OCI-LY7 (cell line): Measurements from ENCODE around the gene SLC19A1.

Experiments used
- EZH2phosphoT487 ChIP-seq: fragments of 200-600 bp; sonication (generic); IDR thresholded peaks from 2 replicates; pipeline ENCODE4 v1.6.1; 2018; ENCODE audit warnings: low read depth, borderline replicate concordance, mild to moderate bottlenecking, mixed run types, antibody characterized with exemption, low read length, moderate library complexity, mixed read lengths
- TF ChIP-seq, protein P1 (sequence below): fragments of 200-600 bp; sonication (generic); conservative IDR thresholded peaks from 2 replicates; pipeline ENCODE4 v1.5.1; 2014; ENCODE audit warnings: mild to moderate bottlenecking, antibody characterized with exemption, low read length, moderate library complexity, mixed read lengths

GRCh38 chr21:45537111-45537745 is 5.0 kb downstream of the SLC19A1 start:
- TF ChIP-seq, protein P1, sequence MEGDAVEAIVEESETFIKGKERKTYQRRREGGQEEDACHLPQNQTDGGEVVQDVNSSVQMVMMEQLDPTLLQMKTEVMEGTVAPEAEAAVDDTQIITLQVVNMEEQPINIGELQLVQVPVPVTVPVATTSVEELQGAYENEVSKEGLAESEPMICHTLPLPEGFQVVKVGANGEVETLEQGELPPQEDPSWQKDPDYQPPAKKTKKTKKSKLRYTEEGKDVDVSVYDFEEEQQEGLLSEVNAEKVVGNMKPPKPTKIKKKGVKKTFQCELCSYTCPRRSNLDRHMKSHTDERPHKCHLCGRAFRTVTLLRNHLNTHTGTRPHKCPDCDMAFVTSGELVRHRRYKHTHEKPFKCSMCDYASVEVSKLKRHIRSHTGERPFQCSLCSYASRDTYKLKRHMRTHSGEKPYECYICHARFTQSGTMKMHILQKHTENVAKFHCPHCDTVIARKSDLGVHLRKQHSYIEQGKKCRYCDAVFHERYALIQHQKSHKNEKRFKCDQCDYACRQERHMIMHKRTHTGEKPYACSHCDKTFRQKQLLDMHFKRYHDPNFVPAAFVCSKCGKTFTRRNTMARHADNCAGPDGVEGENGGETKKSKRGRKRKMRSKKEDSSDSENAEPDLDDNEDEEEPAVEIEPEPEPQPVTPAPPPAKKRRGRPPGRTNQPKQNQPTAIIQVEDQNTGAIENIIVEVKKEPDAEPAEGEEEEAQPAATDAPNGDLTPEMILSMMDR: no peak
- TF ChIP-seq EZH2phosphoT487: no peak
